Activated naive CD4-positive, alpha-beta T cell treated with anti-CD3 and anti-CD28 coated beads, Interleukin-2, amount 10 ng/mL, durations not matched to agents 7 days and 5 days (primary cell): ENCODE measurements around the gene GCN1.

Experiments
- CTCF ChIA-PET: fragments of 350-600 bp; sonication (Branson Sonifier 250); formaldehyde crosslinking; loops from one replicate; lab custom pipeline; 2021; ENCODE audit warnings: antibody characterized with exemption; lab: Charles Lee
- DNase-seq: peaks from one replicate; pipeline ENCODE4 v3.0.0-alpha.2; 2020
- H3K27ac Mint-ChIP-seq: one replicate; pipeline ENCODE4 v1.8.0; 2021; ENCODE audit warnings: mild to moderate bottlenecking, moderate library complexity, mixed read lengths
- H3K27me3 Mint-ChIP-seq: one replicate; pipeline ENCODE4 v1.8.0; 2021; ENCODE audit warnings: mild to moderate bottlenecking, mixed read lengths
- H3K36me3 Mint-ChIP-seq: one replicate; pipeline ENCODE4 v1.8.0; 2021; ENCODE audit warnings: mixed read lengths
- H3K4me1 Mint-ChIP-seq: one replicate; pipeline ENCODE4 v1.8.0; 2021; ENCODE audit warnings: mixed read lengths
- H3K4me3 Mint-ChIP-seq: one replicate; pipeline ENCODE4 v1.8.0; 2021; ENCODE audit warnings: mild to moderate bottlenecking, moderate library complexity, mixed read lengths
- H3K9me3 Mint-ChIP-seq: one replicate; pipeline ENCODE4 v1.8.0; 2021; ENCODE audit warnings: mixed read lengths

Gene GCN1

DNA sequence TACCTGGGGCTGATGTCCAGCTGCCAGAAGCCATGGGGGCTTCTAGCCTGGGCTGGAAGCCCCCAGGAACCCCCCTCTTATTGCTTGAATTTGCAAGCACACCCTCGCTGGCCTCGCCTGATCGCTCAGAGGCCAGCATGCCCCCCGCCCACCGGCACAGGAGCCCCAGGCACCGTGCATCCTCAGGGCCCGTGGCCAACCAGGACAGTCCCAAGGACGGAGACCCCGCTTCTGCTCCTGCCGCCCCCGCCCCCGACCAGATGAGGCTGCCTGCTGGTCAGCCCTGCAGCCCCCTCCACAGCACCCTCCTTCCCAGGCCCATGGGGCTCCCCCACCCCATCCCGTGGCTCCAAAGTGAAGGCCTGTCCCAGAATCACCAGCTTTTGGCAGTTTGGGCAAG lies 99.2 kb downstream of the GCN1 start:
- Mint-ChIP-seq H3K36me3 (peaks cover 38% of the 10 kb centered on the region), H3K27ac (no peak overlapping the region), H3K27me3 (no peaks in the 10 kb centered on the region), H3K4me1 (peaks cover 7% of the 10 kb centered on the region), H3K4me3 (no peak overlapping the region), H3K9me3 (no peaks in the 10 kb centered on the region)
- CTCF ChIA-PET, result no interaction called here
- DNase-seq, result no peak

DNA sequence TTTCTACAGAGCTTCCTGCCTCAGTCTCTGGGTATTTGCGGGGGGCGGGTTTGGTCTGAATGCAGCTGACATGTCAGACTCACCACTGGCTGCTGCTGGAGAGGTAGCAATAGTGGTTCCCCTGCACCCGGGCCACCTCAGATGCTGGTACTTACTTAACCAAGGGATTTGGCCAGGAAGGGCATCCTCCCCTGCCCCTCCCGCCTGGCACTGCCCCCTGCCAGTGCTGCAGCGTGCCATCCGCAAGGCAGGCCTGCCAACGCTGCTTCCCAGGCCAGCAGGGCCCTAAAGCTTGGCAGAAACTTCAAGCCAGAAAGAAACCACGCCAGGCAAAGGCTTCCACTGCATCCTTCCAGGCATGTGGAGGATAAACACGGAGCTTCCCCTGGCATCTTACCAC lies 100.0 kb downstream of the GCN1 start:
- Mint-ChIP-seq H3K9me3 (no peaks in the 10 kb centered on the region), H3K4me3 (no peak overlapping the region), H3K27ac (no peak overlapping the region), H3K27me3 (no peaks in the 10 kb centered on the region), H3K36me3 (peaks cover 36% of the 10 kb centered on the region), H3K4me1 (peaks cover 2% of the 10 kb centered on the region)
- CTCF ChIA-PET, result no interaction called here
- DNase-seq, result no peak

DNA sequence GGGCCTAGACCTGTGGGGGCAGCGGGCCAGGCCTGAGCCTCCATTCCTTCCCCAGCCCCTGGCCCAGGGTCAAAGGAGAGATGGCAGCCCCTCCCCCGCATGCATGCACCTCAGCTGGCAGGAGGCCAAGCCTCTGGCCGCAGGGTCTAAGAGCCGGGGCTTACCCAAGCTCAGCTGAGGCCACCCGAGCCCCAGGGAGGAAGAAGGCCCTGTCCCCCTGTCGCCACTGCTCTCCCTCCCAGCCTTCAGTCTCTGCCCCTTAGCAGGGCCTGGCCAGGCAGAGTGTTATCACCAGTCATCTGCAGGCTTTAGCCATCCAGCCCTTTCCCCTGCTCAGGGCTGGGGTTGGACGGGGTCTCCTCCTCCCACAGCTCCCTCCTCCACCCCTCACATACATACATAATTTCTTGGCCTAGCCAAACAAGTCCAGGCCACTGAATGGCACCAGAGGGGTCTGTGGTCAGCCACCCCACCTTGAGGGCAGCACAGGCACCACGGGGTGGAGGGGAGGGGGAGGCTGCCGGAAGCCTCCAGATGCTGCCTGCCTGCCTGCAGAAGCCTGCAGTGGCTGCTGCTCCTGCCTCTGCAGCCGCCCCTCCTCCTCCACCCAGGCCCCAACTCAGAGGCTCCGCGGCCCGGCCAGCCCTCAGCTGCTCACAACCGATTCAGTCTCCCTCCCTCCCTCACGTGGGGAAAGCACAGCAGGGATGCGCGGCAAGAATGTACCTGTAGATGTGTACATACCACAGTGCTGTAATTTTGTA lies 100.7 kb downstream of the GCN1 start:
- CTCF ChIA-PET, result no interaction called here
- peaks cover 36% of the 10 kb centered on the region for H3K36me3 Mint-ChIP-seq
- no peak for DNase-seq
- no peak overlapping the region for H3K4me3 Mint-ChIP-seq
- H3K9me3 Mint-ChIP-seq, result no peaks in the 10 kb centered on the region
- H3K4me1 Mint-ChIP-seq, result peaks cover 2% of the 10 kb centered on the region
- H3K27me3 Mint-ChIP-seq, result no peaks in the 10 kb centered on the region
- no peak overlapping the region for H3K27ac Mint-ChIP-seq

DNA sequence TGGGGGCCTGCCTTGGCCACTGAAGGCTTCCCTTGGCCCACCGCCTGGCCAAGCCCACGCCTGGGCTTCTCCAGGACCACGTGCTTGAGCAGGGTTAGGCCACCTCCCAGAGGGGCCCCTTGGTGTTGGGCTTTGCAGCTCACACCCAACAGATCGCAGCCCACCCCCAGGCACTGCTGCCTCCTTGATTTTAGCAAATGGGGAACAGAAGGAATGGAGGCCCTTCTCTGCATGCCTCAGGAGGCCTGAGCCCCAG lies 101.3 kb downstream of the GCN1 start:
- Mint-ChIP-seq H3K36me3 (peaks cover 36% of the 10 kb centered on the region), H3K9me3 (no peaks in the 10 kb centered on the region)
- CTCF ChIA-PET, result no interaction called here

DNA sequence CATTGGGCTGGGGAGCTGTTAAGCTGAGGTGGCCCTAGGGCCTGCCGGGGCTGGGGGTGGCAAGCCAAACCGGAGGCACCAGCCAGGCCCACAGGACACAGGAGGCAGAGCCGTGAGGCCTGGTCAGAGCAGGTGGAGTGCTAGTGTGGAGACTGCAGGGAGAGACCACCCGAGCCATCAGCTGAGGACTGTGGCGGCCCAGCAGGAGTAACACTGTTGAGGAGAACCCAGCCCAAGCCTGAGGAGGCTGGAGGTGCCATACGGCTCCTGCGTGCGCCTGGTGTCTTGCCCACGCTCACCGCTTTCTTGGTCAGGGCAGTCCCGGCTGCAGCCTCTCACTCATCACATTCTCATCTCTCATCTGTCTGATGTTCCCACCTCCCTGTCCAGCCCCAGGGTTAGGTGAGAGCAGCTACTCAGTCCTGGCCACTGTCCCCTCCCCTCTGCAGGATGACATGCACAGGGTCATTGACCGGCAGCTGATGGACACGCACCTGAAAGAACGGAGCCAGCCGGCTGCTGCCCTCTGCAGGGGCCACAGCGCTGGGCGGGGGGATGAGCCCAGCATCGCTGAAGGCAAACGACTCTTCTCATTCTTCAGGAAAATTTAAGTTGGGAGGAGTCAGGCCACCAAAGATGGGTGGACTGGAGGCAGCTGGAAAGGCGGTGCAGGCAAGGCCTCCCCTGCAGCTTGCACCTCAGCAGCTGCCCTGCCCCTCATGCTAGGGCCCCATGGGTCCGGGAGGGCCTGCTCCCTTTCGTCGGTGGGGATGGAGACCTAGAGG lies 101.8 kb downstream of the GCN1 start:
- peaks cover 6% of the 10 kb centered on the region for H3K4me1 Mint-ChIP-seq
- no peaks in the 10 kb centered on the region for H3K9me3 Mint-ChIP-seq
- peaks cover 31% of the 10 kb centered on the region for H3K36me3 Mint-ChIP-seq
- CTCF ChIA-PET, result no interaction called here
- no peaks in the 10 kb centered on the region for H3K27me3 Mint-ChIP-seq
- no peak overlapping the region for H3K27ac Mint-ChIP-seq
- no peak for DNase-seq
- no peak overlapping the region for H3K4me3 Mint-ChIP-seq

More for the DNA sequence above, 101.3 kb downstream of the GCN1 start:
- no peaks in the 10 kb centered on the region for H3K27me3 Mint-ChIP-seq
- DNase-seq, result no peak
- H3K27ac Mint-ChIP-seq, result no peak overlapping the region
- H3K4me1 Mint-ChIP-seq, result peaks cover 3% of the 10 kb centered on the region
- no peak overlapping the region for H3K4me3 Mint-ChIP-seq

DNA sequence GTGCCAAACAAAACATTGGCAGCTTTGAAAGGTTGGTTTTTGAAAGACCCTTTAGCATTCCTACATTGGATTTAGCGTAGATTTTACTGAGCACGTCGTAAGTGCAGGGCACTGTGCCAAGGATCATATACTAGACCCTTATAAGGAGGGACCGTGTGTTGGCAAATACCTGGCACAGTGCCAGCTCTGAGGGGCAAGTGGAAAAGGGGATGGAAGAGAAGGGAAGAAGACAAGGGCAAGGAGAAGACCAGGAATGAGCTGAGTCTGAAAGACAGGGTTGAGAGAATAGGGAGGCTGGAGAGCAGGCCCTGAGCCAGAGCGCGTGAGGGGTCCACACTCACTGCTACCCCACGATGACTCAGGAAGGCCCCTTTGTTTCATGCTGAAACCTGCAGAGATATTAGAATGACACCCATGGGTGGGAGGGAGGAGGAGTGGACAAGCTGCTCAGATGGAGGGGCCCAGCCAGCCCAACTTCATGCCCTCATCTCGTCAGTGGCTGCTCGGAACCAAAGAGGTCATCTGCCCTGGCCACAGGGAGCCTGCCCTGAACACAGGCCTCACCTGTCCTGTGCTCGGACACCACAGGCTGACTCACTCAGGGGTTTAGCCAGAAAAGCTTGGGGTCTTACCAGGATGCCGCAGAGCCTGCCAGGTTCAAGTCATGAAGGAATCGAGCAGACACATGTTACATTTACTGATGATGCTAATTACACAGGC lies 103.0 kb downstream of the GCN1 start:
- Mint-ChIP-seq H3K27me3 (no peaks in the 10 kb centered on the region), H3K36me3 (peaks cover 28% of the 10 kb centered on the region), H3K9me3 (no peaks in the 10 kb centered on the region), H3K27ac (no peak overlapping the region), H3K4me1 (peaks cover 18% of the 10 kb centered on the region), H3K4me3 (no peak overlapping the region)
- CTCF ChIA-PET, result interaction anchor here (1.2 kb wide), 1 partner anchor 28 kb away, joined by 3 read pairs; no protein-coding TSS in a partner anchor
- DNase-seq, result no peak

DNA sequence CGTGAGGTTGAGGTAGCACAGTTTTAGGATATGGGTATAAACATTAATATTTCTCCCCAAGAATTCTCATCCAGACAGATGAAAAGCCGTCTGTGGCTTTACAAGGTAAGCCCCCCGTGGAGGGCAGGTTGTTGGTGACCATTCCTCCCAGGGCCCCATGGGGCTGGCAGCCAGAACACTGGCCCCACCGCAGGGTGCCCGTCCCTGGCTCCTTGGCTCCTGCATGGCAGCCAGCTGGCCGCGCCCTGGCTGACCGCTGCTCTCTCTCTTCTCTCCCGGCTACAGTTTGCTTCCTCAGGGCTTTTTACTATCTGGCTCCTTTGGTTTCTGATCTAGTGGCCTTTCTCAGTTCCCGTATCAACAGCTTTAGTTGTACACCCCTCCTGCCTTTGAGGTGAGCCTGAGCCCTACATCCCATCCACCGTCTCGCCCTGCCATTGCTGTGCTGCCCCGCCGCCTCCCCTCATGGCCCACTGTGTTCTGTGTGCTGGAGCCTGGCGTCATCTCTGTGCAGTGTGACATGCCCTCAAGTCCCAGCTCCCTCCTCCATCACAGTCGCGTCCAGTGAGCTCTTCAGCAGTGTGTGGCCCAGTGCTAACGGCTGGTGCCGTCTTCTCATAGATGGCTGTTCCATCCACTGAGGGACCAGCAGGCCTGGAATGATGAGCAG lies 103.8 kb downstream of the GCN1 start:
- no peaks in the 10 kb centered on the region for H3K27me3 Mint-ChIP-seq
- H3K27ac Mint-ChIP-seq, result no peak overlapping the region
- no peak for DNase-seq
- no peaks in the 10 kb centered on the region for H3K9me3 Mint-ChIP-seq
- H3K4me1 Mint-ChIP-seq, result peaks cover 22% of the 10 kb centered on the region
- H3K36me3 Mint-ChIP-seq, result peaks cover 25% of the 10 kb centered on the region
- CTCF ChIA-PET, result interaction anchor here (1.2 kb wide), 1 partner anchor 29 kb away, joined by 3 read pairs; no protein-coding TSS in a partner anchor
- no peak overlapping the region for H3K4me3 Mint-ChIP-seq

DNA sequence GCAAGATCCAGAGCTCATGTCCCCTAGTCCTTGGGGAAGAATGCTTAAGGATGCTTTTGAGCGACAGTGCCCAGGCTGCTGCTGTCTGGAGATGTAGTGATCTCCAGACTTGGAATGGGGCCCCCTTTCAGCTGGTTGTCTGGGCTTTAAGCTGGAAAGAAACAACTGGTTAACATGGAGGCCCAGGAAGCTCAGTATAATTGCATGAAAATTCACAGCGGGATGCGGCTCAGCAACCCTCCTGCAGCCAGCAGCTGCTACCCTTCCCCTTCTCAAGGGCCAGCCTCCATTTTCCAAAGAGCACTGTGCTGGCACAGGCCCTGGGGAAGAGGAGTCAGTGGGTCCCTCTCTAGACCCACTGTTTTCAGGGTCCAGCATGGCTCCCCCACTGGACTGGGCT lies 104.3 kb downstream of the GCN1 start:
- Mint-ChIP-seq H3K27ac (no peak overlapping the region), H3K4me3 (no peak overlapping the region), H3K9me3 (no peaks in the 10 kb centered on the region), H3K27me3 (no peaks in the 10 kb centered on the region), H3K36me3 (peaks cover 26% of the 10 kb centered on the region), H3K4me1 (peaks cover 27% of the 10 kb centered on the region)
- CTCF ChIA-PET, result no interaction called here
- no peak for DNase-seq

DNA sequence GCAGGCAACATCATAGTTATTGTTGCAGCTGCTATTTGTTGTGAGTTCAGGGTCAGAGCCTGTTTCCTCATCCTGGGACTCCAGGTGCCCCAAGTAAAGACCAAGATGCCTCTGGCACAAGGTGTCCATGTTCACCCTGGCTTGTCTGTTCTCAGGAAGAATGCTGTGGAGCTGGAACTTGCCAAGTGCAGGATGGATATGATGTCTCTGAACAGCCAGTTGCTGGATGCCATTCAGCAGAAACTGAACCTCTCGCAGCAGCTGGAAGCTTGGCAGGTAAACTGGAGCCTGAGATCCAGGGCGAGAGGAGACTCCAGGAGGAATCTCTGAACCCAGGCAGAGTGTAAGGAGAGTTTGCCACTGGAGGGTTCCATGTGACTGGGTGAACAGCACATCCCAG lies 104.7 kb downstream of the GCN1 start:
- H3K27me3 Mint-ChIP-seq, result no peaks in the 10 kb centered on the region
- H3K9me3 Mint-ChIP-seq, result no peaks in the 10 kb centered on the region
- peaks cover 29% of the 10 kb centered on the region for H3K4me1 Mint-ChIP-seq
- peaks cover 30% of the 10 kb centered on the region for H3K36me3 Mint-ChIP-seq
- DNase-seq, result no peak
- no peak overlapping the region for H3K4me3 Mint-ChIP-seq
- CTCF ChIA-PET, result no interaction called here
- no peak overlapping the region for H3K27ac Mint-ChIP-seq

DNA sequence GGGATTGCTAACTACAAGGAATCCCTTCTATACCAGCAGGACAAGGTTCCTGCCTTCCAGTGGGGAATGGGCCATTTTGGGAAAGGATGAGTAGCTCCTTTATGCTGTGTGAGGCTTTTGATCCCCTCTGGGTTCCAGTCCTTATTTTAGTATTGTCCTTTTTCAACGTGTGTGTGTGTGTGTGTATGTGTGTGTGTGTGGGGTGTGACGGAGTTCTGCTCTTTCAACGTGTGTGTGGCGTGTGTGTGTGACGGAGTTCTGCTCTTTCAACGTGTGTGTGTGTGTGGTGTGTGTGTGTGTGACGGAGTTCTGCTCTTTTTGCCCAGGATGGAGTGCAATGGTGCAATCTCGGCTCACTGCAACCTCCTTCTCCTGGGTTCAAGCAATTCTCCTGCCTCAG lies 105.4 kb downstream of the GCN1 start:
- CTCF ChIA-PET, result interaction anchor here (0.8 kb wide), 1 partner anchor 187 kb away, joined by 3 read pairs; no protein-coding TSS in a partner anchor
- Mint-ChIP-seq H3K4me3 (no peak overlapping the region), H3K27ac (no peak overlapping the region), H3K4me1 (peaks cover 32% of the 10 kb centered on the region), H3K36me3 (peaks cover 32% of the 10 kb centered on the region), H3K27me3 (no peaks in the 10 kb centered on the region), H3K9me3 (no peaks in the 10 kb centered on the region)
- no peak for DNase-seq

DNA sequence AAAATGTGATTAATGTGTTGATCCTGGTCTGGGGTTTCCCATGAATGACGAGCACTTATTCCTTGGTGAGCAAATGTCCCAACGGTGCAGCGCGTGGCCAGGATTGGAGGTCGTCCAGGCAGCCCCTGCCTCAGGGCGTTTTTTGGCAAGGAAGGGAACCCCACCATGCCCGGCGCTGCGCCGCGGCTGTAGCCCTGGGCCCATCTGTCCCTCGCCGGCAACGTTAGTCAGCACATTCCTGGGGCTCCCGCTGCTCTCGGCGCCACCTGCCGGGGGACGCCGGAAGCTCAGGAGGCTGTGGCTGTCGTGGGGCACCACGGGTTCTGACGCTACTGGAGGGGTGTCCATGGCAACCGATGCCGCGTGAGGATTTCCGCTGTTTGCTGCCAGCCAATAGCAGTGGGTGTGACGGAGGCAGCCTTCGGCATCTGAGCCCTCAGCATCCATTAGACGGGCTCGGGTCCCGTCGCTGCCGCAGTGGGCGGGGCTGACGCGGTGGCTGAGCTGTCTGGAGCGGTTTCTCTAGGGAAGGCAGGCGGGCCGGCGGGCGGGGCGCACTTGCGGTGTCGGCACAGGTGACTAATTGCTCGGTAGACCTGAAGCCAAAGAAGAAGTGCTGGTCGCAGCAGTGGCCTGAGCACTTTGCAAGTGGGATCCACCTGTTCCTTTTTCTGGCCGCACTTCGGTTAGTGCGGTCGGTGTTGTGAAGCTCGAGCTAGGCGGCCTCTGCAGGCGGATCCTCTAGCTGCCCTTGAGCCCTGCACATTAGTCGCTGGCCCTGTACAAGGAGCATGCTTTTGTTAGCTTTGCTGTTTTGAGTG lies 107.5 kb downstream of the GCN1 start:
- H3K36me3 Mint-ChIP-seq, result peaks cover 40% of the 10 kb centered on the region
- H3K4me3 Mint-ChIP-seq, result peak overlapping the region; percentile 63
- DNase-seq, result peak; percentile 100
- CTCF ChIA-PET, result interaction anchor here (0.7 to 1.6 kb wide), 15 partner anchors 8 to 180 kb away, joined by 3 to 13 read pairs (median 4); partner anchors contain the start of gene BICDL1
- H3K9me3 Mint-ChIP-seq, result no peaks in the 10 kb centered on the region
- peaks cover 32% of the 10 kb centered on the region for H3K4me1 Mint-ChIP-seq
- H3K27ac Mint-ChIP-seq, result peak overlapping the region; percentile 88
- H3K27me3 Mint-ChIP-seq, result no peaks in the 10 kb centered on the region

DNA sequence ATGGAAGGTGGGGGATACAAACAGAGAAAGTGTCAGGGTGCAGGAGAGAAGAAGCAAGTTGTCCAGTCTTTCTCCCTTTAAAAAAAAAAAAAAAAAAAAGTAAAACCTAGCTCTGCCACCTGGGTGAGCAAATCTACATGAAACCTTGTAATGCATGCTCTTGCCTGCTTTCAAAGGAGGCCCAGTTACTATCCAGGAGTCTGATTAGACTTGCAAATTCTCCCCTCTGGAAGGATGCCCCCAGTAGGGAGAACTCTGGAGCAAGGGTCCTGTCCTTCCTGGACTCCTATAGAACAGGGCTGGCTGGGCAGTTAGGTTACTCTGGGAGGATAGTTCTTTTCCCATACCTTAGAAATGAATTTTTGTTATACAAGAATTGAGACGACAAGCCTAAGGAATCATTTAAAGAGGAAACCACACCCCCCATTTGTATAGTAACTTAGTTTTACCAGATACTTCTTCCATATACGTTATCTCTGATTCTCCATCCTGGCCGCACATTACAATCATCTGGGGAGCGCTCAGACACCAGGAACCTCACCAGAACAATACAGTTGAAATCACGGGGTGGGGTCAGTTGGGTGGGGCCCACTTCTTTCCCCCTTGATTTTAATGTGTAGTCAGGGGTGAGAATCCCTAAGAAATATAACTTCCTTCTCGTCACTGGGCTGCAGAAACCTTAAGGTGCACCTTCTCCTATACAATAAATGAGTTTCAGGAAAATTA lies 108.4 kb downstream of the GCN1 start:
- H3K4me3 Mint-ChIP-seq, result no peak overlapping the region

DNA sequence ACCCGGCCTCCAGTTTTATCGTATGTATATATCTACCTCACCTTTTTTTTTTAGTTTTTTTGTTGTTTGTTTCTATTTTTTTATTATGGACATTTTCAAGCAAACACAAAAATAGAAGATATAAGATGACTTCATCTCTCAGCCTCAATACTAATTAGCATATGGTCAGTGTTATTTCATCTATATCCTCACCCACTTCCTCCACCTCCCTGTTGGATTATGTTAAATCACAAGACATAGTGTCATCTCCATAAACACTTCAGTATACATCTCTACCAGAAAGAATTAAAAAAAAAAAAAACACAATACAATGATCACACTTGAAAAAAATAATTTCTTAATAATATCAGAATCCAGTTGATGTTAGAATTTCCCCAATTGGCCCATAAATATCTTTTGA lies 112.9 kb downstream of the GCN1 start:
- no peaks in the 10 kb centered on the region for H3K27me3 Mint-ChIP-seq
- no peaks in the 10 kb centered on the region for H3K9me3 Mint-ChIP-seq
- H3K27ac Mint-ChIP-seq, result no peak overlapping the region
- H3K36me3 Mint-ChIP-seq, result peaks cover 42% of the 10 kb centered on the region
- CTCF ChIA-PET, result interaction anchor here (0.9 kb wide), 1 partner anchor 141 kb away, joined by 5 read pairs; no protein-coding TSS in a partner anchor
- peaks cover 31% of the 10 kb centered on the region for H3K4me1 Mint-ChIP-seq
- H3K4me3 Mint-ChIP-seq, result no peak overlapping the region
- no peak for DNase-seq

More for the DNA sequence above, 108.4 kb downstream of the GCN1 start:
- H3K27me3 Mint-ChIP-seq, result no peaks in the 10 kb centered on the region
- peaks cover 38% of the 10 kb centered on the region for H3K36me3 Mint-ChIP-seq
- DNase-seq, result no peak
- H3K4me1 Mint-ChIP-seq, result peaks cover 32% of the 10 kb centered on the region
- CTCF ChIA-PET, result interaction anchor here (0.9 to 1.5 kb wide), 4 partner anchors 11 to 97 kb away, joined by 4 to 13 read pairs (median 9); partner anchors contain the start of gene BICDL1
- no peak overlapping the region for H3K27ac Mint-ChIP-seq
- no peaks in the 10 kb centered on the region for H3K9me3 Mint-ChIP-seq
